HL-60 (cell line): ENCODE data around the gene BTBD6.

Experiments
- DNase-seq, 2 experiments: peaks; one replicate each; pipeline ENCODE4 v3.0.0-alpha.2; 2010 to 2020; ENCODE audit warnings: low read depth in 1 of 2, low spot score in 1 of 2
- H3K27ac ChIP-seq: fragments of 250-450 bp; sonication (Bioruptor Pico); replicated peaks from 2 replicates; pipeline ENCODE4 v1.5.1; 2020; ENCODE audit warnings: mild to moderate bottlenecking, moderate library complexity
- H3K27me3 ChIP-seq: fragments of 250-450 bp; sonication (Bioruptor Pico); 2 replicates; pipeline ENCODE4 v1.5.1; 2021; ENCODE audit warnings: mild to moderate bottlenecking, moderate library complexity; ENCODE audit not compliant: insufficient read depth, poor library complexity, severe bottlenecking
- H3K4me3 ChIP-seq: replicated peaks from 2 replicates; pipeline ENCODE4 v1.5.1; 2011; ENCODE audit warnings: mild to moderate bottlenecking, control low read depth, low read length; ENCODE audit not compliant: insufficient read depth
- GABPA ChIP-seq: IDR thresholded peaks from 2 replicates; pipeline ENCODE4 v1.6.1; 2012; ENCODE audit warnings: low read depth
- POLR2AphosphoS5 ChIP-seq: IDR thresholded peaks from 2 replicates; pipeline ENCODE4 v1.6.1; 2012; ENCODE audit warnings: low read depth
- SPI1 ChIP-seq: IDR thresholded peaks from 2 replicates; pipeline ENCODE4 v1.6.1; 2012; ENCODE audit warnings: low read depth, mild to moderate bottlenecking, borderline replicate concordance
- TF ChIP-seq, protein P1 (sequence below): IDR thresholded peaks from 2 replicates; pipeline ENCODE4 v1.6.1; 2012; ENCODE audit warnings: low read depth; ENCODE audit not compliant: insufficient replicate concordance
- TF ChIP-seq, protein P2 (sequence below): IDR thresholded peaks from one replicate; pipeline ENCODE4 v1.5.1; 2011; ENCODE audit warnings: low read length, control low read depth, inconsistent platforms; ENCODE audit not compliant: insufficient read depth

Gene BTBD6

DNA sequence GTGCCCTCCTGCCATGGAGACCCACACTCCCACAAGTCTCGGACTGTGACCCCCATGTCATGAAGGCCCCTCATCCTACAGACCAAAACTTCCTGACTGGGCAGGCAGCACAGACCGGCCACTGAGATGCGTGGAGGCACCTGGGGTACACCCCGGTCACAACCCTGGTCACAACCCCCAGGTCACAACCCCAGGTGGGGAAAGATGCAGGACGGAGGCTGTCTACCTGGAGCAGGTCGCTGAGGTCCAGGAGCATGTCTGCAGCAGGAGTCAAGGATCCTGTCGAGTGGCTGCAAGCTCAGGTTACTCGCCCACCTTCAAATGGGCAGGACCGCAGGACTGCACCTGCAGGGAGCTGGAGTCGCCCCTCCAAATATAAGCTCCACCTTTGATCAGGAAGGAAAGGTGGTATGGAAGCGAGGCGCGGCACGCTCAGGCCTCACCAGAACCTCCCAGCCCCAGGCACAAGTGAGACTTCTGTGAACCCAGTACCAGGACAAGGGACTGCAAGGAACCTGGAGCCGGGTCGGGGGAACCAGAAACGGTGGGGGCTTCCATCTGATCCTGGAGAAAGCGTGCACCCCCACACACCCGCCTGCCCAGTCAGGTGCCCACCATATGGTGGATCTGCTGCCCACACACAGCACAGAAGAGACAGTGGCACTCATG is 8.1 kb downstream of the BTBD6 start:
- no peak for TF ChIP-seq GABPA
- TF ChIP-seq, protein P1, sequence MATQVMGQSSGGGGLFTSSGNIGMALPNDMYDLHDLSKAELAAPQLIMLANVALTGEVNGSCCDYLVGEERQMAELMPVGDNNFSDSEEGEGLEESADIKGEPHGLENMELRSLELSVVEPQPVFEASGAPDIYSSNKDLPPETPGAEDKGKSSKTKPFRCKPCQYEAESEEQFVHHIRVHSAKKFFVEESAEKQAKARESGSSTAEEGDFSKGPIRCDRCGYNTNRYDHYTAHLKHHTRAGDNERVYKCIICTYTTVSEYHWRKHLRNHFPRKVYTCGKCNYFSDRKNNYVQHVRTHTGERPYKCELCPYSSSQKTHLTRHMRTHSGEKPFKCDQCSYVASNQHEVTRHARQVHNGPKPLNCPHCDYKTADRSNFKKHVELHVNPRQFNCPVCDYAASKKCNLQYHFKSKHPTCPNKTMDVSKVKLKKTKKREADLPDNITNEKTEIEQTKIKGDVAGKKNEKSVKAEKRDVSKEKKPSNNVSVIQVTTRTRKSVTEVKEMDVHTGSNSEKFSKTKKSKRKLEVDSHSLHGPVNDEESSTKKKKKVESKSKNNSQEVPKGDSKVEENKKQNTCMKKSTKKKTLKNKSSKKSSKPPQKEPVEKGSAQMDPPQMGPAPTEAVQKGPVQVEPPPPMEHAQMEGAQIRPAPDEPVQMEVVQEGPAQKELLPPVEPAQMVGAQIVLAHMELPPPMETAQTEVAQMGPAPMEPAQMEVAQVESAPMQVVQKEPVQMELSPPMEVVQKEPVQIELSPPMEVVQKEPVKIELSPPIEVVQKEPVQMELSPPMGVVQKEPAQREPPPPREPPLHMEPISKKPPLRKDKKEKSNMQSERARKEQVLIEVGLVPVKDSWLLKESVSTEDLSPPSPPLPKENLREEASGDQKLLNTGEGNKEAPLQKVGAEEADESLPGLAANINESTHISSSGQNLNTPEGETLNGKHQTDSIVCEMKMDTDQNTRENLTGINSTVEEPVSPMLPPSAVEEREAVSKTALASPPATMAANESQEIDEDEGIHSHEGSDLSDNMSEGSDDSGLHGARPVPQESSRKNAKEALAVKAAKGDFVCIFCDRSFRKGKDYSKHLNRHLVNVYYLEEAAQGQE: no peak
- TF ChIP-seq, protein P2, sequence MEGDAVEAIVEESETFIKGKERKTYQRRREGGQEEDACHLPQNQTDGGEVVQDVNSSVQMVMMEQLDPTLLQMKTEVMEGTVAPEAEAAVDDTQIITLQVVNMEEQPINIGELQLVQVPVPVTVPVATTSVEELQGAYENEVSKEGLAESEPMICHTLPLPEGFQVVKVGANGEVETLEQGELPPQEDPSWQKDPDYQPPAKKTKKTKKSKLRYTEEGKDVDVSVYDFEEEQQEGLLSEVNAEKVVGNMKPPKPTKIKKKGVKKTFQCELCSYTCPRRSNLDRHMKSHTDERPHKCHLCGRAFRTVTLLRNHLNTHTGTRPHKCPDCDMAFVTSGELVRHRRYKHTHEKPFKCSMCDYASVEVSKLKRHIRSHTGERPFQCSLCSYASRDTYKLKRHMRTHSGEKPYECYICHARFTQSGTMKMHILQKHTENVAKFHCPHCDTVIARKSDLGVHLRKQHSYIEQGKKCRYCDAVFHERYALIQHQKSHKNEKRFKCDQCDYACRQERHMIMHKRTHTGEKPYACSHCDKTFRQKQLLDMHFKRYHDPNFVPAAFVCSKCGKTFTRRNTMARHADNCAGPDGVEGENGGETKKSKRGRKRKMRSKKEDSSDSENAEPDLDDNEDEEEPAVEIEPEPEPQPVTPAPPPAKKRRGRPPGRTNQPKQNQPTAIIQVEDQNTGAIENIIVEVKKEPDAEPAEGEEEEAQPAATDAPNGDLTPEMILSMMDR: no peak
- TF ChIP-seq SPI1: no peak
- no peak for TF ChIP-seq POLR2AphosphoS5
- Histone ChIP-seq H3K4me3 (no peak overlapping the region), H3K27me3 (no peaks in the 10 kb centered on the region), H3K27ac (no peak overlapping the region)
- DNase-seq: no peak

DNA sequence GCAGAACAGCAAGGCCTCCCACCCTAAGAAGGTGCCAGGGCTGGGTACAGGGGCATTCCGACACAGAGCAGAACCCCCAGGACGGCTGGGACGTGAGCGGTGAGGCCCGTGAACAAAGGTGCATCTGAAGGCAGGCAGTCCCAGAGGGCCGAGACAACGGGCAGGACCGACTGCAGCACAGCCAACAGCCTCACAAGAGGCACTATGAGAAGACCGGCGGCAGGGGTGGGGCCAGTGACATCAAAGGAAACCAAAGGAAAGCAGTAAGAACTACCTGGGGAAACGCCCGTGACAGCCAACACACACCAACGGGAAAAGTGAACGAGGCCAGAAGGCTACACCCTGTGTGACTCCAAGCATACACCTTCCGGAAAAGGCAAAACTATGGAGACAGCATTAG is 9.1 kb downstream of the BTBD6 start:
- no peak for TF ChIP-seq SPI1
- no peak for TF ChIP-seq POLR2AphosphoS5
- TF ChIP-seq, protein P1: no peak
- TF ChIP-seq GABPA: no peak
- TF ChIP-seq, protein P2: no peak
- Histone ChIP-seq H3K27me3 (no peaks in the 10 kb centered on the region), H3K4me3 (no peak overlapping the region), H3K27ac (no peak overlapping the region)
- DNase-seq: no peak

DNA sequence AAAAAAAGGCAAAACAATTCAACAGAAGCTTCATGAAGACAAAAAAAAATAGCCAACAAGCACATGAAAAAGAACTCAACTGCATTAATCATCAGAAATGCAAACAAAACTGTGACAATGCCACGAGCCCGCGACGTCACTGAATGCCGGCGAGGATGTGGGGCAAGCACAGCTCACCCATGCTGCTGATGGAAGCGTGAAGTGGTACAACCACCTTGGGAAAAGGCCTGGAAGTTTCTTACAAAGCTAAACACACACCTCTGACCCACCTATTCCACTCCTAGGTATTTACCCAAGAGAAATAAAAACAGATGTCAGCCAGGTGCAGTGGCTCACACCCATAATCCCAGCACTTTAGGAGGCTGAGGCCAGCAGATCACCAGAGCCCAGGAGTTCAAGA is 10.5 kb downstream of the BTBD6 start:
- TF ChIP-seq, protein P1: no peak
- TF ChIP-seq SPI1 (no peak), POLR2AphosphoS5 (no peak), GABPA (no peak)
- TF ChIP-seq, protein P2: no peak
- H3K4me3 ChIP-seq: no peak overlapping the region
- DNase-seq: no peak
- H3K27me3 ChIP-seq: no peaks in the 10 kb centered on the region
- no peak overlapping the region for H3K27ac ChIP-seq
